Fibroblast of pulmonary artery (primary cell): Measurements from ENCODE around the gene RGS21.

ENCODE experiments used
- DNase-seq: peaks from one replicate; pipeline ENCODE4 v3.0.0-alpha.2; 2010; ENCODE audit warnings: low read depth
- H3K4me3 ChIP-seq: replicated peaks from 2 replicates; pipeline ENCODE4 v1.5.1; 2011; ENCODE audit warnings: low read depth, mild to moderate bottlenecking, control low read depth, low read length, moderate library complexity
- CTCF ChIP-seq: IDR thresholded peaks from 2 replicates; pipeline ENCODE4 v1.5.1; 2011; ENCODE audit warnings: mild to moderate bottlenecking, control low read depth, low read length, inconsistent platforms; ENCODE audit errors: missing control alignments

RGS21 gene

GRCh38 chr1:192376374-192376773 is 59.6 kb downstream of the RGS21 start:
- TF ChIP-seq CTCF, result no peak
- H3K4me3 ChIP-seq, result no peak overlapping the region
- no peak for DNase-seq

GRCh38 chr1:192378276-192378675 is 61.5 kb downstream of the RGS21 start:
- no peak for TF ChIP-seq CTCF
- peak; percentile 4 for DNase-seq

GRCh38 chr1:192378878-192379277 is 62.1 kb downstream of the RGS21 start:
- no peak overlapping the region for H3K4me3 ChIP-seq
- no peak for DNase-seq
- no peak for TF ChIP-seq CTCF

More at GRCh38 chr1:192378276-192378675, 61.5 kb downstream of the RGS21 start:
- no peak overlapping the region for H3K4me3 ChIP-seq

GRCh38 chr1:192379554-192379953 is 62.8 kb downstream of the RGS21 start:
- no peak overlapping the region for H3K4me3 ChIP-seq
- no peak for TF ChIP-seq CTCF
- no peak for DNase-seq

- no peak for TF ChIP-seq CTCF
Measured at GRCh38 chr1:192382758-192383157, 66.0 kb downstream of the RGS21 start.

GRCh38 chr1:192386051-192386650 is 69.4 kb downstream of the RGS21 start:
- DNase-seq, result no peak
- no peak for TF ChIP-seq CTCF
- H3K4me3 ChIP-seq, result no peak overlapping the region

More at GRCh38 chr1:192382758-192383157, 66.0 kb downstream of the RGS21 start:
- H3K4me3 ChIP-seq, result no peak overlapping the region
- no peak for DNase-seq

GRCh38 chr1:192395211-192395610 is 78.4 kb downstream of the RGS21 start:
- H3K4me3 ChIP-seq, result no peak overlapping the region
- TF ChIP-seq CTCF, result no peak
- no peak for DNase-seq
